ENCODE measurements around the gene ETV3.

The ETV3 gene

GRCh38 chr1:157133426-157133825 is 4.8 kb downstream of the ETV3 start:
- H3K4me3 ChIP-seq (ENCODE audit: low read depth, low read length), result no peak overlapping the region
- TF ChIP-seq CTCF (IDR thresholded peaks at IDR 0.05; ENCODE audit: borderline replicate concordance, insufficient read depth, low read depth, low read length), result no peak

- no peak for TF ChIP-seq CTCF (IDR thresholded peaks at IDR 0.05; ENCODE audit: borderline replicate concordance, insufficient read depth, low read depth, low read length)
- no peak overlapping the region for H3K4me3 ChIP-seq (ENCODE audit: low read depth, low read length)
These were observed 5.5 kb downstream of the ETV3 start for GRCh38 chr1:157132616-157133167.

GRCh38 chr1:157132111-157132510 is 6.1 kb downstream of the ETV3 start:
- no peak overlapping the region for H3K4me3 ChIP-seq (ENCODE audit: low read depth, low read length)
- TF ChIP-seq CTCF (IDR thresholded peaks at IDR 0.05; ENCODE audit: borderline replicate concordance, insufficient read depth, low read depth, low read length), result no peak

GRCh38 chr1:157131281-157131680 is 6.9 kb downstream of the ETV3 start:
- TF ChIP-seq CTCF (IDR thresholded peaks at IDR 0.05; ENCODE audit: borderline replicate concordance, insufficient read depth, low read depth, low read length), result no peak

GRCh38 chr1:157124855-157125254 is 13.3 kb downstream of the ETV3 start:
- H3K4me3 ChIP-seq (ENCODE audit: low read depth, low read length), result no peak overlapping the region
- TF ChIP-seq CTCF (IDR thresholded peaks at IDR 0.05; ENCODE audit: borderline replicate concordance, insufficient read depth, low read depth, low read length), result peak; percentile 26; the same call in 1 of the 2 replicates

More at GRCh38 chr1:157131281-157131680, 6.9 kb downstream of the ETV3 start:
- no peak overlapping the region for H3K4me3 ChIP-seq (ENCODE audit: low read depth, low read length)

- TF ChIP-seq CTCF (IDR thresholded peaks at IDR 0.05; ENCODE audit: borderline replicate concordance, insufficient read depth, low read depth, low read length), result no peak
- H3K4me3 ChIP-seq (ENCODE audit: low read depth, low read length), result no peak overlapping the region
These were observed 18.7 kb downstream of the ETV3 start for GRCh38 chr1:157119448-157119847.

- no peak overlapping the region for H3K4me3 ChIP-seq (ENCODE audit: low read depth, low read length)
- no peak for TF ChIP-seq CTCF (IDR thresholded peaks at IDR 0.05; ENCODE audit: borderline replicate concordance, insufficient read depth, low read depth, low read length)
These were observed 19.2 kb downstream of the ETV3 start for GRCh38 chr1:157119008-157119407.

All from GM12875 (cell line).